Measurements from ENCODE around the gene MAP1S.

The MAP1S gene

DNA sequence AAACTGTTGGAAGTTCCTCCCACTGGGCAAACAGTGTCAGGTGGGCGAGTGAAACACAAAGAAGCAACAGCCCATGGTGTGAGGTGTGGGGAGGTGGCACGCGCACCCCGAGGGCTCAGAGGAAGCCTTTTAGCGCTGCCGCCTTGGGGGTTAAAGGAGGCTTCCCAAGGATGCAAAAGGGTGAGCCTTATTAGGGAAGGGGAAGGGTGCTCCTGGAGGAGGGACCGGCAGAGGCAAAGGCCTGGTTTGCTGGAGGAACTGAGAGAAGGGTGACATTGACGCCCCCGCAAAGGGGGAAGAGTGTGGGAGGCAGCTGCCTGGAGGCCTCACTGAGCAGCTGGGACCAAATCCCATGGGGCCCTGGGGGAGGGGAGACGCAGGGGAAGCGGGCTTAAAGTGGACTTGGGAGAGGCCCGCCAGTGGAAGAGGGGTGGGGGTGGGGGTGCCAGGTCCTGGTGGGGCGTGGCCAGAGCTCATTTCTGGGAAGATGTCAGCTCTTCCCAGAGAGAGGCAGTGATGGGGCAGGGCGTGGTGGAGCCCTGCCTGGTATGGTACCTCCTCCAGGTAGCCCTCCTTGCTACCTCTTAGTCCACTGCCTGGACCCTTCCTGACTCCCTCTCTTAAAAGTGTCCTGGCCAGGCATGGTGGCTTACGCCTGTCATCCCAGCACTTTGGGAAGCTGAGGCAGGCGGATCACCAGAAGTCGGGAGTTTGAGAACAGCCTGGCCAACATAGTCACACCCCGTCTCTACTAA, 20.0 kb downstream of the MAP1S start:
- no peak for DNase-seq (ENCODE audit: low read depth)

DNA sequence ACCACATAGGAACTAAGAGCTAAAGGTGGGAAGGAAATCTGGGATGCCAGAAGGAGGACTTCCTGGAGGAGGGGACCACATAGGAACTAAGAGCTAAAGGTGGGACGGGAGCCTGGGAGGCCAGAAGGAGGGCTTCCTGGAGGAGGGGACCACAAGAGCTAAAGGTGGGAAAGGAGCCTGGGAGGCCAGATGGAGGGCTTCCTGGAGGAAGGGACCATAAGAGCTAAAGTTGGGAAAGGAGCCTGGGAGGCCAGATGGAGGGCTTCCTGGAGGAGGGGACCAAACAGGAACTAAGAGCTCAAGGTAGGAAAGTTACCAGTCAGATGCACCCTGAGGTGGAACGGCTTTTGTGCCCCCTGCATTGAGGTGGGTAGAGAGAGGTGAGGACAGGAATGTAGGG, 22.2 kb downstream of the MAP1S start:
- DNase-seq (ENCODE audit: low read depth): no peak

DNA sequence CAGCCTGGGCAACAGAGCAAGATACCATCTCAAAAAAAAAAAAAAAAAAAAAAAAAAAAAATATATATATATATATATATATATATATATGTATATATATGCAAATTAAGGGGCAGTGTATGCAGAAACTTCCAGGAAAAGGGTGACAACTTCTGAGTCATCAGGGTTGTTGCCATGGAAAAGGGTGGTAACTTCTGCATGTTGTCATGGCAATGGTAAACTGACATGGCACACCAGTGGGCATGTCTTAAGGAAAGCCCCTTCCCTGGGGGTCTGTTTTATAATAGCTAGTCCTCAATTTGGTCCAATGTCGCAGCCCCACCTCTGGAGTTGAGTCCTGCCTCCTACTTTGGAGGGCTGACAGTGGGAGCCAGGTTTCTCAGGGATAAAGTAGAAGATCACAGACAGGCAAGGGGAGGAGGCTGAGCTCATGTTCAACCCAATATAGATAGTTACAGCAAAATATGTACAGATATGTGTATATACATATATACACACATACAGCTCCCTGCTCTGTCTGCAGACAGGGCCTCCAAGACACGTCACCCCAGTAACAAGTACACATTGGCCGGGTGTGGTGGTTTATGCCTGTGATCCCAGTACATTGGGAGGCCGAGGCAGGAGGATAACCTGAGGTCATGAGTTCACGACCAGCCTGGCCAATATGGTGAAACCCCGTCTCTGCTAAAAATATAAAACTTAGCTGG, 24.7 kb downstream of the MAP1S start:
- DNase-seq (ENCODE audit: low read depth): no peak

DNA sequence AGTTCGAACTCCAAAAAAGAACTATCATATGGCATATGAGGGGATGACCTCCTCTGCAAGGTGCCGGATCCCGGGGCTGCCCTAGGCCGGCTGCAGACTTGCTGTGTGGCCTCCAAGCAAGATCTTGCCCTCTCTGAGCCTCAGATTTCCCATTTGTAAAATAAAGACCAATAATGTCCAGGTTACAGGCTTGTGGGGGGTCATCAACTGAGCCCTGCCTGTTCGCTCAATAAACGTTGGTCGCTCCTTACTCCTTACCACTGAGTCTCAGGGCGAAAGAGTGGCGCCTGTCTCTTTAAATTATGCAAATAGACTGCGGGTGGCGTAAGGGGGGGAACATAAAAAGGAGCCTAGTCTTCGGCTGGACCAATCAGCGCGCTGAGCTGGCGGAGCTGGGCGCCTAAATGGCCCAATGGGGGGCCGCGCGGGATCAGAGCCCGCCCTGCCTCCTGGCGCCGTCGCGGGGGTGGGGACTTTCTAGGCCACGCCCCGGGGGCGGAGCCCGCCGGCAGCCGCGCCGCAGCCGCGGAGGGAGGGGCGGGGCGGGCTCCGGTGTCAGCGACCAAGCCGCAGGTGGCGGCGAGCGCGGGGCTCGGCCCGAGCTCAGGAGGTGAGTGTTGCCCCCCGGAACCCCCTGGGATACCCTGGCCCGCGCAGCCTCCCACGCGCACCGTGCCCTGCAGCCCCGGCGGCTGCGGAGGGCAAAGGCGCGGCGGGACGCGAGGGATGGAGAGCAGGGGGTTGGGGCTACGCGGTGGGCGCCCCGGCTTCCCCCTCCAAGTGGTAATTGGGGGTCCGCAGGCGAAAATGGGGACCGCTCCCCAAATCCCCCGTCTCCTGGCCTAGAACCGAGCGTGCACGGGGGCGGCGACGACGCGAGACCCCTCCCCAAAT, 28.2 kb downstream of the MAP1S start:
- DNase-seq (ENCODE audit: low read depth): peak; percentile 76

DNA sequence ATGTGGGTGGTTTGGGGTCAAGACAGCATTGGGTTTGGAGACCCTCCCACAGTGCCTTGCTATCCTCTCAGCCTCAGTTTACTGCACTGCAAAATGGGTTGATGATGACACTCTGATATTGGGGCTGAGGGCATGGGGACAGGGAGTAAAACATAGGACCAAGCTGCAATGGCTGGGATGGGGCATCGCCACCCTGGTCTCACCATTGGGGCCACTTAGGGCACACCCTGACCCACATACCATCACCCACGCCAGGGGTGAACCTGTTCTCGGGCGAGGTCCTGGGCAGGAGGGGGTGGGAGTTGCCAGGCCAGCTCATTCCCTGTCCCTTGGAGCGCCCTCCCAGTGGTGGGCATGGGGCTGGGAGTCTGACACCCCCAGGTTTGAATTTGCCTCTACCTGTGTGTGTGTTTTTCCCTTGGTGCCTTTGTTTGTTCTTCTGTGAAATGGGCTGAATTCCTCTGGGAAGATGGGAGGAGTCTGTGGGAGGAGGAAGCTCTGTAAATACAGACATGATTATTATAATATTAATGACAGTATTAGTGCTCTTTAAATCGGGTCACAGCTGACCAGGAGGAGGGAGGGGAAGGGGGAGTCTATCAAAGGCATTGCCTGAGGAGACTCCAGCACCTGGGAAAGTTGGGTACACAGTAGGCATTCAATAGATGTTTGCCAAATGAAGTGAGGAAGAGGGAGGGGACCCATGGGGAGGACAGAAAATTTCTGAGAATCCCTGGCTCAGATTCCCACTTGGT, 29.8 kb downstream of the MAP1S start:
- no peak for DNase-seq (ENCODE audit: low read depth)

DNA sequence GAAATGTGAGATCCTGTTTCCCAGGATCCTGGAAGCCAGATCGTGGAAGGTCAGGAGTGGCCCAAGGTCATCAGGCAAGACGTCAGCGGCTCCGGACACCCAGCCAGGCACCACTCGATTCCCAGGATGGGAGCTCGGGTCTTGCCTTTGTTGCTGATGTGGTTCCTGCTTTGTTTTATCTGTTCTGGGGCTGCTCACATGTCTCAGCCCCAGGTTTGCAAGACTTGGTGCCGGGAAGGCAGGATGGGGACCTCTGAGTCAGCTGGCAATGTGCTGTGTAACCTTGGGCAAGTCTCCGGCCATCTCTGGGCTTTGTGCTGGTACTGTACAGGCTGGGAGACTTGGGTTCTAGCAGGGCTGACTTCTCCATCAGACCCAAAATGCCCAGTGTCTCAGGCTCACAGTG, 30.6 kb downstream of the MAP1S start:
- no peak for DNase-seq (ENCODE audit: low read depth)

GRCh38 chr19:17751103-17751911, 32.0 kb downstream of the MAP1S start, which contains the start of gene FCHO1:
TSS of gene FCHO1 (plus strand) at chr19:17751477. CDS start at chr19:17755165, 3,688 bp downstream.
- DNase-seq (ENCODE audit: low read depth): no peak

GRCh38 chr19:17751912-17752273, 32.6 kb downstream of the MAP1S start:
- no peak for DNase-seq (ENCODE audit: low read depth)

DNA sequence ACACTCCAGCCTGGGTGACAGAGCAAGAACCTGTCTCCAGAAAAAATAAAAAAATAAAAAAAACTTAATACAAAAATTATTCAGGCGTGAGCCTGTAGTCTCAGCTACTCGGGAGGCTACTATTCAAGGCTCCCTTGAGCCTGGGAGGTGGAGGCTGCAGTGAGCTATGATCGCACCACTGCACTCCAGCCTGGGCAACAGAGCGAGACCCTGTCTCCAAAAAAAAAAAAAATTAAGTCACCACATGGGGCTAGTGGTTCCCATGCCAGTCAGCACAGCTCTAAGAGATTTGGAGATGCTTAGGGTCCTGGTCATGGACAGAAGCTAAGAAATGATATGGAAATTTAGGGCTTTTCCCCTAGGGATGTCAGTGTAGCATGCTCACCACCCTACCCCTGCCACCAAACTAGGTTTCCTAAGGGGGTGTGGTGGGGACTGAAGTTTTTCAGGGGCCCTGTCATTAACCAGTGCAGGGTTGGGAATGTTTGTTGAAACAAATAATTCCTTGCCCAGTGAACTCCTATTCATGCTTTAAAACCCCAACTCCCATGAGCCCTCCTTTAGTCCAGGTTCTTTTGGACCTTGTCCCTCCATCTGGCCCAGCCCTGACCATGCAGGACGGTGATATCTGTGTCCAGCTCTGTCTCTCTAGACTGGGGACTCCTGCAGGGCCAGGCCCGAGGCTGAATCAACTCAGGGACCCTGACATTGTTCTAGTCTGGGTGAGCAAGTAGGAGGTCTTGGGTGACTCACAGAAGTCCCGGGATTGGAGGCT, 33.8 kb downstream of the MAP1S start:
- no peak for DNase-seq (ENCODE audit: low read depth)

- DNase-seq (ENCODE audit: low read depth): no peak
These were observed 34.7 kb downstream of the MAP1S start for GRCh38 chr19:17753976-17754375.

GRCh38 chr19:17754634-17755442, 35.6 kb downstream of the MAP1S start:
- no peak for DNase-seq (ENCODE audit: low read depth)

GRCh38 chr19:17755443-17755890, 36.2 kb downstream of the MAP1S start:
- no peak for DNase-seq (ENCODE audit: low read depth)

GRCh38 chr19:17755977-17756670, 36.8 kb downstream of the MAP1S start:
- DNase-seq (ENCODE audit: low read depth): no peak

GRCh38 chr19:17757125-17757524, 37.8 kb downstream of the MAP1S start:
- DNase-seq (ENCODE audit: low read depth): no peak

DNA sequence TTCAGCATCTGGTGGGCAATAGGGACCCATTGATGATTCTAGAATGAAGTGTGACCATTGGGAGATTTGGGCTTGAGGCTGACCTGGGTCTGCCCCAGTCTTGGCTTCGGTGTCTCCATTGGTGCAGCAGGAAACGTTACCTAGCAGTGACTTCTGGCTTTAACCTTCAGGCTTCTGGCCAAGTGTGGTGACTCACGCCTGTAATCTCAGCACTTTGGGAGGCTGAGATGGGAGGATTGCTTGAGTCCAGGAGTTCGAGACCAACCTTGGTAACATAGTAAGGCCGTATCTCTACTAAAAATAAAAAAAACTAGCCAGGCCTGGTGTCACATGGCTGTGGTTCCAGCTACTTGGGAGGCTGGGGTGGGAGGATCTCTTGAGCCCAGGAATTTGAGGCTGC, 39.2 kb downstream of the MAP1S start:
- DNase-seq (ENCODE audit: low read depth): no peak

DNA sequence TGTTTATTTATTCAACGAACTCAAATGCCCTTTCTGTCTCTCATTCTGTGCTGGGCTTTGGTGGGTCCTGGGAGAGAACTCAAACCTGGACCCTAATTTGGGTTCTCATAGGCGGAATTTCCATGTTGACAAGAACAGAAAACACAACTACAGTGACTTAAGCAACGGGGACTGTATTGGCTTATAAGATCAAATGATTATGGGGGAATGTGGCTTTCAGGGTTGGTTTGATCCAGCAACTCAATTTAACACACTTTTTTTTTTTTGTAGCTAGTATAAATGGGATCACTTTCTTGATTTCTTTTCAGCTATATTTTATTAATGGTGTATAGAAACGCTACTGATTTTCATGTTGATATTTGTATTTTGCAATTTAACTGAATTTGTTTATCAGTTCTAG, 41.9 kb downstream of the MAP1S start:
- no peak for DNase-seq (ENCODE audit: low read depth)

DNA sequence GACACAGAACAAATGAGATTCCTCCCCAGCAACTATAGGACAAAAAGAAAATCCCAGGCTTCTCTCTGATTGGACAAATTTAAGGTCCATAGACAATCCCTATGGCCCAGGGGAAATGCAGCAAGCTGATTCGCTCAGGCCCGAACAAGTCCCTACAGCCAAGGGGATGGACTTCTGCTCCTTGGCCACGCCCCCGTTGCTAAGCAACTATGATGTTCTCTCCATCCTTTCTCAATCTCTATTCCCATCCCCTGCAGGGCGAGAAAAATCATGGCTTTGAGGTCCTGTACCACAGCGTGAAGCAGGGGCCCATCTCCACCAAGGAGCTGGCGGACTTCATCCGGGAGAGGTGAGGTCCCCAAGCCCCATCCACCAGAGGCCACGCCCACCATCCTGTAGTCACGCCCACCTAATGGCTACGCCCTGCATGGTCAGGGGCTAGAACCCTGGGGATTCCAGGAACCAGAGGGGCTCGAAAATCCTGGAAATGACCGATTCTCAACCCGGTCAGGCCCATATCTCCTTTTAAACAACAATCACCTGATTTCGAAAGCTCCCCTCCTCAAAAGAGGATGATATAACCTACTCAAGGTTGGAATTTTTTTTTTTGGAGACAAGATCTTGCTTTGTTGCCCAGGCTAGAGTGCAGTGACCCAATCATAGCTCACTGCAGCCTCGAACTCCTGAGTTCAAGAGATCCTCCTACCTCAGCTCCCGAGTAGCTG, 43.4 kb downstream of the MAP1S start:
- no peak for DNase-seq (ENCODE audit: low read depth)

DNA sequence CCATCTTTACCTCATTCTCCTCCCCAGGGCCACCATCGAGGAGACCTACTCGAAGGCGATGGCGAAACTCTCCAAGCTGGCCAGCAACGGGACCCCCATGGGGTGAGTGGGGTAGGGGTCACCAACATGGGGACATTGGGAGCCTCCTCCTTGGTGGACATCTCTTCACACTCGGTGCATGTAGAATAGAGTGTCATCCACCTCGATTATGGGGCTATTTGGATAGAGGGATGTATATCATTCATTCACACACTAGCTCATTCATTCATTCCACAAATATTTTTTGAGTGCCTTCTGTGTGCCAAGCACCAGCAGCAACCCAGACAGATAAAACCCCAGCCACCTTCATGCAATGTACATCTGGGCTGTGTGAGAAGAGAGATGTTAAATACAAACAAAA, 45.1 kb downstream of the MAP1S start:
- DNase-seq (ENCODE audit: low read depth): no peak
